Measurements from ENCODE around the gene MBD3L2.
"Not testable (repeated sequence)": the region's sequence is repeated elsewhere in the genome, so short reads cannot be mapped to it uniquely, and the experiment has no call there.

Gene MBD3L2

GRCh38 chr19:7049021-7049420, at the start of gene MBD3L2:
TSS of gene MBD3L2 (plus strand) at chr19:7049321. CDS start at chr19:7049374, 53 bp downstream.
- not testable (repeated sequence) for H3K9me3 Mint-ChIP-seq; H3K4me1 Mint-ChIP-seq; H3K27ac Mint-ChIP-seq; ATAC-seq; H3K27me3 Mint-ChIP-seq; H3K36me3 Mint-ChIP-seq (ENCODE audit: low read depth); H3K4me3 Mint-ChIP-seq; DNase-seq

GRCh38 chr19:6999933-7000332, 49.2 kb upstream of the MBD3L2 start:
- peaks cover 4% of the 10 kb centered on the region for H3K4me1 Mint-ChIP-seq
- no peak overlapping the region for H3K4me3 Mint-ChIP-seq
- ATAC-seq (no peak), DNase-seq (no peak)
- no peaks in the 10 kb centered on the region for H3K36me3 Mint-ChIP-seq (ENCODE audit: low read depth)
- H3K27me3 Mint-ChIP-seq, result peaks cover 2% of the 10 kb centered on the region
- H3K27ac Mint-ChIP-seq, result no peak overlapping the region
- peaks cover 10% of the 10 kb centered on the region for H3K9me3 Mint-ChIP-seq

DNA sequence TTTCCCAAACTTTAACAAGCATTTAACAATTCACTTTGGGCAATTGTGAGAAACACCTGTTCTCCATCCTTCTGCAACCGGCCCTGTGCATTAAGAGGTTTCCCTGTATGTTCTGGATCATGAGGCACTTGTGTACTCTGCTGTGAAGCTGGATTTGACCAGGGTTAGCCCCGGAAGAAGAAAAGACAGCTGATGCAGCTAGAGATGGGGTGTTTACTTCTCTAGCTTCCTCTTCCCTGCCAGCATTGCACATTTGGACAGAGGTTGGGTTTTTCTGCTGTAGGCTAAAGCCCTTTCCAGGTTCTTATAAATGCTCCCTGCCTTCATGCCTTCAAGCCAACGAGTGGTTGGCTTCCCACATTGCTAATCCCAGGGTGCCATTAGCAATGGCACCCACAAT, 48.8 kb upstream of the MBD3L2 start:
- Mint-ChIP-seq H3K9me3 (peaks cover 6% of the 10 kb centered on the region), H3K36me3 (ENCODE audit: low read depth) (no peaks in the 10 kb centered on the region), H3K27me3 (peaks cover 2% of the 10 kb centered on the region), H3K27ac (no peak overlapping the region), H3K4me1 (peaks cover 4% of the 10 kb centered on the region), H3K4me3 (no peak overlapping the region)
- no peak for DNase-seq
- no peak for ATAC-seq

- Mint-ChIP-seq H3K4me3 (no peak overlapping the region), H3K27ac (no peak overlapping the region), H3K4me1 (peaks cover 4% of the 10 kb centered on the region), H3K27me3 (peaks cover 2% of the 10 kb centered on the region), H3K9me3 (peaks cover 3% of the 10 kb centered on the region), H3K36me3 (ENCODE audit: low read depth) (no peaks in the 10 kb centered on the region)
- DNase-seq (no peak), ATAC-seq (no peak)
Observed at GRCh38 chr19:7000816-7001215, 48.3 kb upstream of the MBD3L2 start.

DNA sequence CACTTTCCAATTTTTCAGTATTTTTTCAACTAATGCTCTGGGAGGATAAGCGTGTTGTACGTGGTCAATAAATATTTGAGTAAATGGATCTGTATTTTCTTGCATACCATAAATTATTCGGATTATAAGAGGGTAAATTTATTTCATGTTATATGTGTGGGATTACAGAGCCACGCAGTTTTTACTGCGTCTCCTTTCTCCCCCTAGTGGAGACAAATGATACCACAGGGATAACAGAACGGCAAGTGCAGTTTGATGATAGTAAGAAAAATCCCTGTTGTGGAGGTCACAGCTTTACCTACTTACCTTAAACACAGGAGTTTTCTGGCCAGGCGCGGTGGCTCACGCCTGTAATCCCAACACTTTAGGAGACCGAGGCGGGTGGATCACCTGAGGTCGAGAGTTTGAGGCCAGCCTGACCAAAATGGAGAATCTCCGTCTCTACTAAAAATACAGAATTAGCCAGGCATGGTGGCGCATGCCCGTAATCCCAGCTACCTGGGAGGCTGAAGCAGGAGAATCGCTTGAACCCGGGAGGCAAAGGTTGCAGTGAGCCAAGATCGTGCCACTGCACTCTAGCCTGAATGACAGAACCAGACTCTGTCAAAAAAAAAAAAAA, 44.7 kb upstream of the MBD3L2 start:
- Mint-ChIP-seq H3K9me3 (no peaks in the 10 kb centered on the region), H3K4me3 (no peak overlapping the region), H3K4me1 (peaks cover 22% of the 10 kb centered on the region), H3K27me3 (peaks cover 2% of the 10 kb centered on the region), H3K27ac (no peak overlapping the region), H3K36me3 (ENCODE audit: low read depth) (no peaks in the 10 kb centered on the region)
- ATAC-seq (no peak), DNase-seq (no peak)

DNA sequence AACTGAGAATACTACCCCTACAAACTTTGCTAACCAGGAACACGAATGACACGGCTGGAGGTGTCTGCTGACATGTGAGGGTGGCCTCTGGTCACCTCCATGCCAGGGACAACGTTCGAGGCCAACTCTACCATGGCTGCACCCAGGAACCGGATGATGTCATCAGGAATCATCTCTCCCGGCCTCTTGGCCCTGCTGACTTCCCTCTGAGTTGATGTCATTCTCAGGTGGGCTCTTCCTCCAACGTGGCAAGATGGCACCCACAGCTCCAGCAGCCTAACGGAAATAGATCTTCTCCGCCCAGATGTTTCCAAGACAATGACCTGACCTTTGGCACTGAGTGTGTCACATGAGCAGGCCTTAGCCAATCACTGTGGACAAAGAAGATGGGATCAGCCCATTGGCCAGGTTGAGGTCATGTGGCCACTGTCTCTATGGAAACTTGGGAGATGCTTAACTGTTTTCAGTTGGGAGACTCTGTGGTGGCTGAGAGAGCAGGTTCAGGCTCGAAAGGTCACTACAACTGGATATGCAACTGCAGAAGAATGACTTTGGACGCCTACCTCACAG, 42.9 kb upstream of the MBD3L2 start:
- Mint-ChIP-seq H3K27ac (no peak overlapping the region), H3K36me3 (ENCODE audit: low read depth) (no peaks in the 10 kb centered on the region), H3K4me3 (no peak overlapping the region), H3K27me3 (peaks cover 2% of the 10 kb centered on the region), H3K4me1 (peaks cover 36% of the 10 kb centered on the region), H3K9me3 (no peaks in the 10 kb centered on the region)
- no peak for DNase-seq
- ATAC-seq, result no peak

- no peak overlapping the region for H3K4me3 Mint-ChIP-seq
- ATAC-seq (no peak), DNase-seq (no peak)
- H3K4me1 Mint-ChIP-seq, result peaks cover 37% of the 10 kb centered on the region
- H3K27ac Mint-ChIP-seq, result no peak overlapping the region
- no peaks in the 10 kb centered on the region for H3K27me3 Mint-ChIP-seq
- H3K36me3 Mint-ChIP-seq (ENCODE audit: low read depth), result no peaks in the 10 kb centered on the region
- no peaks in the 10 kb centered on the region for H3K9me3 Mint-ChIP-seq
Observed at GRCh38 chr19:7007859-7008258, 41.3 kb upstream of the MBD3L2 start.

GRCh38 chr19:7010722-7011593, 38.2 kb upstream of the MBD3L2 start:
- H3K27ac Mint-ChIP-seq, result peak overlapping the region; percentile 35
- H3K27me3 Mint-ChIP-seq, result no peaks in the 10 kb centered on the region
- no peaks in the 10 kb centered on the region for H3K9me3 Mint-ChIP-seq
- peak; percentile 87 for ATAC-seq
- H3K36me3 Mint-ChIP-seq (ENCODE audit: low read depth), result no peaks in the 10 kb centered on the region
- no peak overlapping the region for H3K4me3 Mint-ChIP-seq
- H3K4me1 Mint-ChIP-seq, result peaks cover 50% of the 10 kb centered on the region
- DNase-seq, result no peak

- Mint-ChIP-seq H3K4me3 (no peak overlapping the region), H3K9me3 (no peaks in the 10 kb centered on the region), H3K36me3 (ENCODE audit: low read depth) (no peaks in the 10 kb centered on the region), H3K27ac (peak overlapping the region; percentile 34), H3K27me3 (no peaks in the 10 kb centered on the region), H3K4me1 (peaks cover 35% of the 10 kb centered on the region)
- ATAC-seq (peak; percentile 62), DNase-seq (no peak)
Observed at GRCh38 chr19:7013678-7014077, 35.4 kb upstream of the MBD3L2 start.

GRCh38 chr19:7018828-7019227, 30.3 kb upstream of the MBD3L2 start:
- peaks cover 6% of the 10 kb centered on the region for H3K4me1 Mint-ChIP-seq
- DNase-seq (no peak), ATAC-seq (no peak)
- H3K27ac Mint-ChIP-seq, result no peak overlapping the region
- H3K36me3 Mint-ChIP-seq (ENCODE audit: low read depth), result no peaks in the 10 kb centered on the region
- no peaks in the 10 kb centered on the region for H3K9me3 Mint-ChIP-seq
- no peaks in the 10 kb centered on the region for H3K27me3 Mint-ChIP-seq
- no peak overlapping the region for H3K4me3 Mint-ChIP-seq

GRCh38 chr19:7021331-7021730, 27.8 kb upstream of the MBD3L2 start, which contains the start of gene MBD3L2B:
TSS of gene MBD3L2B (minus strand) at chr19:7021431. CDS start at chr19:7021397, 34 bp downstream.
- not testable (repeated sequence) for H3K4me1 Mint-ChIP-seq; H3K27ac Mint-ChIP-seq; H3K36me3 Mint-ChIP-seq (ENCODE audit: low read depth); H3K4me3 Mint-ChIP-seq; DNase-seq; H3K9me3 Mint-ChIP-seq; H3K27me3 Mint-ChIP-seq; ATAC-seq

GRCh38 chr19:7028790-7029189, 20.3 kb upstream of the MBD3L2 start:
- not testable (repeated sequence) for ATAC-seq

GRCh38 chr19:7030278-7030677, 18.8 kb upstream of the MBD3L2 start, which contains the start of gene MBD3L5:
TSS of gene MBD3L5 (plus strand) at chr19:7030578. CDS start at chr19:7030612, 34 bp downstream.
- not testable (repeated sequence) for H3K27me3 Mint-ChIP-seq; H3K9me3 Mint-ChIP-seq; ATAC-seq; H3K4me3 Mint-ChIP-seq; H3K4me1 Mint-ChIP-seq; DNase-seq; H3K27ac Mint-ChIP-seq; H3K36me3 Mint-ChIP-seq (ENCODE audit: low read depth)

More at GRCh38 chr19:7028790-7029189, 20.3 kb upstream of the MBD3L2 start:
- H3K4me1 Mint-ChIP-seq; H3K36me3 Mint-ChIP-seq (ENCODE audit: low read depth); H3K27ac Mint-ChIP-seq; H3K4me3 Mint-ChIP-seq; H3K27me3 Mint-ChIP-seq; DNase-seq; H3K9me3 Mint-ChIP-seq: not testable (repeated sequence)

GRCh38 chr19:7040079-7040478, 9.0 kb upstream of the MBD3L2 start, which contains the start of gene MBD3L4:
TSS of gene MBD3L4 (minus strand) at chr19:7040179. CDS start at chr19:7040144, 35 bp downstream.
- not testable (repeated sequence) for H3K27me3 Mint-ChIP-seq; DNase-seq; H3K27ac Mint-ChIP-seq; H3K36me3 Mint-ChIP-seq (ENCODE audit: low read depth); H3K4me1 Mint-ChIP-seq; H3K9me3 Mint-ChIP-seq; ATAC-seq; H3K4me3 Mint-ChIP-seq

DNA sequence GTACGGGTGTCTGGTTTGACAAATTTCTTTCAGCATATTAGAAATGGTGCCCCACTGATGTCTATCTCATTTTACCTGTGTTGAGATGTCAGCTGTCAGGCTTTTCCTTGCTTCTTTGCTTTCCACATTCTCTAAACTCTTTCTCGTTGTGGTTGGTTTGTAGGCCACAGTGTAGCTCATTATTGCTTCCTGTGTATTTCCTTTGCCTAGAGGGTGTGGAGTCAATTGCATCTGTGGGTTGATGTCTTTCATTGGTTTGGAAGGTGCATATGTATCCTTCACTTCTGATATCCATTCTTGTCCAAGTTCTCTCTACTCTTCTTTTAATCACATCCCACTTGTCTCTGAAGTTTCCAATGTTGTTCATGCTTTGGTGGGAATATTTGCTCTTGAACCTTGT, 7.6 kb upstream of the MBD3L2 start:
- not testable (repeated sequence) for H3K27ac Mint-ChIP-seq; DNase-seq; H3K9me3 Mint-ChIP-seq; H3K36me3 Mint-ChIP-seq (ENCODE audit: low read depth); H3K4me3 Mint-ChIP-seq; H3K4me1 Mint-ChIP-seq; H3K27me3 Mint-ChIP-seq; ATAC-seq
